Activated CD8-positive, alpha-beta memory T cell treated with anti-CD3 and anti-CD28 coated beads, Interleukin-2, amount 50 U/mL, for 4 hours (primary cell): ENCODE results near the gene IL4R.
"Not testable (repeated sequence)": the region's sequence is repeated elsewhere in the genome, so short reads cannot be mapped to it uniquely, and the experiment has no call there.

Experiments
- DNase-seq: peaks from one replicate; pipeline ENCODE4 v3.0.0-alpha.2; 2020

The IL4R gene

DNA sequence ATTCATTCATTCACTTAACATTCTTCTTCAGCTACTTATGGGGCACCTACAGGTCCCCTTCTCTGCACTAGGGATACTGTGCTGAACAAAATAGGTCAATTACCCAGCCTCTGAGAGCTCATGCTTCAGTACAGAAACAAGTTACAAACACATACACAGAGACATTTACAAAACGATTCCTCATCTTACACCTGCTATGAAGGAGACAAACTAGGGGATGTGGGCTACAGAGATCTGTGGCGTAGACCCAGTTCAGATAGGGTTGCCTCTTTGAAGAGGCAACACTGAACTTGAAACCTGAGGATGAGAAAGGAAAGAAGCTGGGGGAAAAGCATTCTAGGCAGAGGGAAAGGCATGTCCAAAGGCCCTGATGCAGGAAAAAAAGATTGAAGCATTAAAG is 93.4 kb downstream of the IL4R start:
- no peak for DNase-seq

DNA sequence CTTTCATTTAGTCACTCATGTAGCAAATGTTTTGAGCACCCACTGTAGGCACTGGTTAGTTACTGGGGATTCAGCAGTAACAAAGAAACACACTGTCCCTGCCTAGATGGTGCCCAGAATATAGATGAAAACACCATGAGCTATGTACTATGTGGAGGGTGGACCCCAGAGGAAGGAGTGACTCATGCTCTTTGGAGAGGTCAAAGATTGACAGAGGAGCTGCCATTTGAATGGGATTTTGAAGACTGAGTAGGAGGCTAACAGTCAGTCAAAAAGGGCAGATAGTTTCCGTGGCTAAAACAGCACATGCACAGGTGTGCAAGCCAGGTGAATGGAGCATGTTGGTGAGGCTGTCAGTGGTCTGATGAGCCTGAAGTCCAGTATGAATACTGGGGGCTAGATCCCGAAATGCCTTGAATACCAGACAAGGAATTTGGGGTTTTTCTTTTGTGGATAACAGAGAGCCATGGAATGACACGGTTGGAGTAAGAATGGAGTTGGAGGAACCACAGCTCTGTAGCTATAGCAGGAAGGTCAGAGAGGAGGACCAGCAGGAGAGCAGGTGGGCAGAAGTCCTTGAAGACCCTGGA is 94.3 kb downstream of the IL4R start:
- DNase-seq: peak; percentile 60

DNA sequence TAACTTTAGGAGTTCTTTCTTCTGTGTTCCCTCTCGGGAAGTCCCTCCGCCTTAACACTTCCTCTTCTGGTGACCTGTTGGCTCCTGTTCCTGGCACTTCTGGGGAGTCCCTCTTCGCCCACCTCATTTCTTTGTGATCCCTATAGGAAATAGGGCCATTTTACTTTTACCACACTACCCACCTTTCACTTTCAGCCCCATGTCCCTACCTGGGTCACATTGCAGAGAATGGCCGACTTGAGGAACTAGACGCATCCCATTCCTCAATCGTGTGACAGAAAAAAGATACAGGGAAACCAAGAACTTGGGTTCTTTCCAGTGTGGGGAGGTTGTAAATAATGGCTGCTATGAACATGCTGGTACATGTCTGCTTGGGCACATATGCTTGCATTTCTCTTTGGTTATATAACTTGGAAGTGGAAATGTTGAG is 94.8 kb downstream of the IL4R start:
- no peak for DNase-seq

DNA sequence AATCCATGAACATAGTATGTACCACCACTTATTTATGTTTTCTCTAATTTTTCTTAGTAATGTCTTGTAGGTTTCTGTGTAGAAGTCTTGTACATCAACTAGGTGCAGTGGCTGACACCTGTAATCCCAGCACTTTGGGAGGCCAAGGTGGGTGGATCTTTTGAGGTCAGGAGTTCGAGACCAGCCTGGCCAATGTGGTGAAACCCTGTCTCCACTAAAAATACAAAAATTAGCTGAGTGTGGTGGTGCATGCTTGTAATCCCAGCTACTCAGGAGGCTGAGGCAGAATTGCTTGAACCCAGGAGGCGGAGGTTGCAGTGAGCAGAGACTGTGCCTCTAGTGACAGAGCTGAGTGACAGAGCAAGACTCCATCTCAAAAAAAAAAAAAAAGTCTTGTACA is 96.2 kb downstream of the IL4R start:
- DNase-seq: not testable (repeated sequence)

DNA sequence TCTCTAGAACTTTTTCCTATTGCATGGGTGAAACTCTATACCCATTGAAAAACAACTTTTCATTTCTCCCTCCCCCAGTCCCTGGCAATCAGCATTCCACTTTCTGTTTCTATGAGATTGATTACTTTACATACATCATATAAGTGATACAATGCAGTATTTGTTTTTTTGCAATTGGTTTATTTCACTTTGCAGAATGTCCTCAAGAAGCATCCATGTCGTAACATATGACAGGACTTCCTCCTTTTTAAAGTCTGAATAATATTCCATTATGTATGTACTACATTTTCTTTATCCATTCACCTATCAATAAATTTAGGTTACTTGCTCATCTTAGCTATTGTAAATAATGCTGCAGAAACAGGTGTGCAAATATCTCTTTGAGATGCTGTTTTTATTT is 97.0 kb downstream of the IL4R start:
- DNase-seq: no peak

DNA sequence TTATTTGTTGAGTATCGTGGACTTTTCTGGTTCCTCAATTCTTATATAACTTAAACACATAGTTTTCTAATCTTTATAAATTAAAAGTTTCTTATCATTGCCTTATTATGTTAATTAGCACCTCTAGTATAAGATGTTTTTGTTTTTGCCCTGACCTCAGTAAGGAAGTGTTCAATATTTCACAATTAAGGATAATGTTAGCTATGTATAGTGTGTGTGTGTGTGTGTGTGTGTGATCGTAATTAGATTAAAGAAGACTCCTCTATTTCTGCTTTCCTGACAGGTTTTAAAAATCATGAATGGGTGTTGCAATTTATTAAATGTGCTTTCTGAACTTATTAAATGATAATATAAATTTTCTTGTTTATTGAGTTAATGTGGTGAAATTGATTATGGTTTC is 100.2 kb downstream of the IL4R start:
- no peak for DNase-seq
